ENCODE results near the gene MRPL40.
"Not testable (repeated sequence)": the region's sequence is repeated elsewhere in the genome, so short reads cannot be mapped to it uniquely, and the experiment has no call there.

The MRPL40 gene

GRCh38 chr22:19407649-19408606 lies 24.4 kb upstream of the MRPL40 start:
- DNase-seq = no peak

GRCh38 chr22:19410941-19411689 lies 21.2 kb upstream of the MRPL40 start:
- no peak for DNase-seq

GRCh38 chr22:19411690-19412045 lies 20.7 kb upstream of the MRPL40 start:
- no peak for DNase-seq

DNA sequence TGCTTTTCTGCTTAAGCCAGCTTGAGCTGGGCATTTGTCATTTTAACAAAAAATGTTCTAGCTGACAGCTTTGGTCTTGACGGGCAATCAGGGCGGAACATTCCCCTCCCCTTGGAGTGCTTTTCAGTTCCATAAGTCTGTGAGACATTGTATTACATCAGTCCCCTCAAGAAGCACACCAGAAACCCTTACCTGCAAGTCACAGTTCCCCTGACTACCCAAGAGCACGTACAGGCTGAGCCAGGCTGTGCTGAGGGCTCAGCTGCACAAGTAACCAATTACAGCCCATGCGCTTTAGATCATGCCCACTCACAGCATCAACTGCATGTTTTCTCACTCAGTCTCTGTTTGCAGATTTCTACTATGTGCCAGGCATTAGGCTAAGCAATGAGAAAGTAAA lies 19.9 kb upstream of the MRPL40 start:
- no peak for DNase-seq

DNA sequence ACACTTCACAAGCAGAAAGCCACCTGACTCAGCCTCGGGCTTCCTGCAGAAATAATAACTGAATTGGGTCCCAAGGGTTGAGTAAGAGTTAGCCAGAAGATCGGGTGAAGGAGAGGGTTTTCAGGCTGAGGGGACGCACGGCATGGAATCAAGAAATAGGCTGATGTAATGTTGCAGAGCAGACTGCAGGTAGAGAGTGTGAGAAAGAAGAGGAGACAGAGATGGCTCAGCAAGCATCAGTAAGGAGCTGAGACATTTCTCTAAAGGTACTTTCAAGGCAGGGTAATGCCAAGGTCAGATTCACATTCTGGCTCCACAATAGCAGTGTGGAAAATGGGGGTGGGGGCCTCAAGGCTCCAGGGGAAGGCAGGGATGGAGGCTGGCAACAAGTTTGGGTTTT lies 19.4 kb upstream of the MRPL40 start:
- no peak for DNase-seq

DNA sequence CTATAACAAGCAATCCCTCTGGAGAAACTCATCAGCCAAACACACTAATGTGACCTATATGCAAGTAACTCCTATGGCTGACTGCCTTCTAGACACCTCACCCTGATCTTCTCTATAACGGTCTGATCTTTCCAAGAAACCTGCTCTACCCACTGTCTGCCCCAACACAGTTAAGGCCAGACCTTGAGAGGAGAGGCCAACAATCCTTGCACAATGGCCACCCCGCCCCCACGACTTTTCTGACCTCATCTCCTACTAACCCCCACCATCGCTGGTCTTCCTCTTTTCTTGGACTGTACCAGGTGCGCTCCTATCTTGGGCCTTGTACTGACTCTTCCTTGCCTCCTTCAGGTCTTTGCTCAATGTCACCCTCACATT lies 13.3 kb upstream of the MRPL40 start:
- peak; percentile 46 for DNase-seq

GRCh38 chr22:19419464-19420178 lies 12.7 kb upstream of the MRPL40 start:
- no peak for DNase-seq

- DNase-seq = no peak
Measured at GRCh38 chr22:19420321-19420720, 12.0 kb upstream of the MRPL40 start.

DNA sequence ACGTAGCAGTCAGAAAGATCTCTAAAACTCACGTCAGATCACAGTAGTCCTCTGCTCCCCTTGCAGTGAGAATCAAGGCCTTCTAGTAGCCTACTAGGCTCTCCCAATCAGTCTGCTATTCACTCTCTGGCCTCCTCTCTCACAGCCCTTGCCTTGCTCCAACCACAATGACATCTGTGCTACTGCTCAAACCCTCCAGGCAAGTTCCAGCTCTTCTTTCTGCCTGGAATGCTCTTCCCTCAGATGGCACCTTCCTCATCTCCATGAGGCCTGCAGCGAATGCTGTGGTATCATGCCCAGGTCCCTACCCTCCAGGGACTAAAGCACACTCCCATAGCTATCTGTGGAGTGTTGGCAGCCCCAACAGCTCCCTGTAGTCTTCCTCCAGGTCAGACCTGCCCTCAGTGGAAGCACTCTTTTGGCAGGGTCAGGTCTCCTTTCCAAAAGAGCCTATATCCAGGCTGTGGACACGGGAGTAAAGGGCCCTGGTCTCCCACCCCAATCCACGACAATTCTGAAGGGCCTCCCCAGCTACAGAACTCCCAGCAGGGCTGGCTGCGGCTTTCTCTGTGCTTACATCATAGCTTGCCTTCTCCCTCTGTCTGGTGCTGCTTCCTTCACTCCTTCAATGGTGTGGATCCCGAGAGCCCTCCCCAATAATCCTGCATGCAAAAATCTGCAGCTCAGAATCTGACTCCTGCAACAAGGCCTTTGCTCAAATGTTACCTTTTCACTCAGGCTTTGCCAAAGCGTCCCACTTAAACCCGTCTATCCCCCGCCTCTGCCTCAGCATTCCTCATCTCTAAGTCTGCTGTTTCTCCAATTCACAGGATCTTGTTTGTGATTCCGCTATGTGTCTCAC lies 9.7 kb upstream of the MRPL40 start:
- no peak for DNase-seq

DNA sequence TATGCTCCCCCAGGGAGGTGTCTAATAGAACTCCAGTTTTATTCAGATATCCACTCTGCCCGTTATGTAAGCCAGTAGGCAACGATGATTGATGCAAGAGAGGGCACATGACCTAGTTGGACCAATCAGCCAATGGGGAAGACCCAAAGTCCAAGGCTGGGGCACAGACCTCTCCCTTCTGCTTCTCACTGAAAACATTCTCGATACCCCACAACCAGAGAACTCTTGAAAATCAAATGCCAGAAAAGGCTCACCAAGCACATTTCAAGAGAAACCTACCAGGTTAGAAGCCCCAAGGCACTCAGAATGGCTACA lies 8.2 kb upstream of the MRPL40 start:
- peak; percentile 38 for DNase-seq

- DNase-seq = peak; percentile 65
Measured at GRCh38 chr22:19429950-19430889, 2.1 kb upstream of the MRPL40 start.

GRCh38 chr22:19430890-19431541 lies 1.3 kb upstream of the MRPL40 start:
- no peak for DNase-seq

DNA sequence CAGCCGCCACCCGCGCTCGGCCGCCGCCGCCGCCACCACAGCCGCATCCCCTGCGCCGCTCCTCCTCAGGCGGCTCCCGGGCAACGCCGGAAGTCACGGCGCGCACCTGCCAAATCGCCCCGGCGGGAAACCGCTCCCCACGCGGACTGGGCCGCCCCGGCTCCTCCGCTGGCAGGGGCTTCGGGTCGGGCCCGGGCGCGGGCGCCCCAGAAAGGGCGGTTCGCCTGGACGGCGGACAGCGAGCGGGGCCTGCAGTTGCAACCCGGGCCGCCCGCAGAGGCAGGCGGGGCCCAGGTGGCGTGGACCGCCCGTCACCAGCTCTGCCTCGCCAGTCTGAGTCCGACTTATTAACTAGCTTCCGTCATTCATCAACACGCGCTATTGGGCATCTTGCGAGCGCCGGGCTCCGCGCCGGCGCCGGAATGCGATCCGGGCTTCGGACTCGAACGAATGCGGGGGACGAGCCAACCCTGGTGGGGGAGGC lies 654 bp upstream of the MRPL40 start, which contains the start of gene HIRA:
Gene HIRA, minus strand, starts transcription at position 85 of the 484 bp plus-strand sequence. CDS start 257 bp downstream, outside the sequence.
- DNase-seq = peak; percentile 69

DNA sequence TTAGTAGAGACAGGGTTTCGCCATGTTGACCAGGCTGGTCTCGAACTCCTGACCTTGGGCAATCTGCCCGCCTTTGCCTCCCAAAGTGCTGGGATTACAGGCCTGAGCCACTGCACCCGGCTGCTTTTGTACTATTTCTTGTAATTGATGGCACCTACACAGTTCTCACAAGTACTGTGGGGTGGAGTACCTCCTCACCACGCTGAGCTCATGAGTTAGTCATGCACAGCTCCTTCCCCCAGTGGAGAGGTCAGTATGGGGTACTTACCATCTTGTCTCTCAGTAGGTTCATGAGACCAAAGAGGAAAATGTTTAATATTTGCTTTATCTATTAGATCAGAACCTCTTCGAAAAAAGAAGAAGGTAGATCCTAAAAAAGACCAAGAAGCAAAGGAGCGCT lies 2.1 kb downstream of the MRPL40 start:
- DNase-seq = peak; percentile 31

- DNase-seq = no peak
Measured at GRCh38 chr22:19434829-19435580, 2.7 kb downstream of the MRPL40 start.

DNA sequence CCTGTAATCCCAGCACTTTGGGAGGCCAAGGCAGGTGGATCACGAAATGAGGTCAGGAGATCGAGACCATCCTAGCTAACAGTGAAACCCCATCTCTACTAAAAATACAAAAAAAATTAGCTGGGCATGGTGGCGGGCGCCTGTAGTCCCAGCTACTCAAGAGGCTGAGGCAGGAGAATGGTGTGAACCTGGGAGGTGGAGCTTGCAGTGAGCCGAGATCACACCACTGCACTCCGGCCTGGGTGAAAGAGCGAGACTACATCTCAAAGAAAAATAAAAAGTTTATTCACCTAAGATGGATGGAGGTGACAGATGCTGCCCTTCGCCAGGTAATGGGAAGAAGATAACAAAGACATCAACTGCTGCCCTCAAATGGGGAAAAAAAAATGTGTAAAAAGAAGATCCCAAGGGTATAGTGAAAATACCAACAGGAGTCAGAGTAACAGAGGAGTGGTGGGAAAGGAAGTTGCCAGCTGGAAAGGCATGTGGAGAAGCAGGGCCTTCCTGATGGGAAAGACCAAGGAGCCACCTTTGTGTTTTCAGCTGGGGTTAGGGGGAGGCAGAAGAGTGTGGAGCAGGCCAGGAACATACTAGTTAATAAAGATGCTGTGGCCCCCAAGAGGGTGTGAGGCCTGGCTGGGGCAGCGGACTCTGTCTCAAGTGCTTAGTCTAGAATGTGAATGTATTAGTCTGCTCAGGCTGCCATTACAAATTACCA lies 4.3 kb downstream of the MRPL40 start:
- DNase-seq = not testable (repeated sequence)

DNA sequence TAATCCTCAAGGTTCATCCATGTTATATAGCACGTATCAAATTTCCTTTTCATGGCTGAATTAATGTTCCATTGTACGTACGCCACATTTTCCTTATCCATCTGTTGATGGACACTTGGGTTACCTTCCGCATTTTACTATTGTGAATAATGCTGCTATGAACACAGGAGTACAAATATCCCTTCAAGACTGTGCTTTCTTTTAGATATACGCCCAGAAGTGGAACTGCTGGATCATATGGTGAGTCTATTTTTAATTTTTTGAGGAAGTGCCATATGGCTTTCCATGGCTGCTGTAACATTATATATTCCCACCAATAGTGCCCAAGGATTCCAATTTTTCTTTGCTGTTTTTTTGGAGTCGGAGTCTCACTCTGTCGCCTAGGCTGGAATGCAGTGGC lies 6.0 kb downstream of the MRPL40 start:
- peak; percentile 30 for DNase-seq

GRCh38 chr22:19440411-19441195 lies 8.3 kb downstream of the MRPL40 start:
- DNase-seq = no peak

All from inflammatory macrophage treated with lipopolysaccharide for 4 hours (primary cell).